ENCODE measurements around the gene MPEG1. TPM values are rescaled to one million over a fixed set of nuclear protein-coding genes. Genes with fewer than 3 reads are reported as not detected.
A peak's percentile ranks its signal among the peaks of the same experiment; 100 is the strongest.

The MPEG1 gene
- total RNA-seq, 1 donor from 2014 or later: not detected

- no peaks in the 10 kb centered on the region for H3K9me3 Mint-ChIP-seq
- H3K4me1 Mint-ChIP-seq: peaks cover 29% of the 10 kb centered on the region
- peak overlapping the region; percentile 59 for H3K4me3 Mint-ChIP-seq
- H3K36me3 Mint-ChIP-seq (ENCODE audit: low read depth): no peaks in the 10 kb centered on the region
- intact Hi-C loops (cut with micrococcal nuclease): loop anchor here (1.0 to 2.0 kb wide), 3 partner anchors 37 to 77 kb away; partner anchors contain the start of gene FAM111A
- H3K27ac Mint-ChIP-seq: peak overlapping the region; percentile 64
- H3K27me3 Mint-ChIP-seq: peaks cover 56% of the 10 kb centered on the region
- peak; percentile 73 for DNase-seq
These were observed 4.7 kb downstream of the MPEG1 start for GRCh38 chr11:59207988-59208451.

DNA sequence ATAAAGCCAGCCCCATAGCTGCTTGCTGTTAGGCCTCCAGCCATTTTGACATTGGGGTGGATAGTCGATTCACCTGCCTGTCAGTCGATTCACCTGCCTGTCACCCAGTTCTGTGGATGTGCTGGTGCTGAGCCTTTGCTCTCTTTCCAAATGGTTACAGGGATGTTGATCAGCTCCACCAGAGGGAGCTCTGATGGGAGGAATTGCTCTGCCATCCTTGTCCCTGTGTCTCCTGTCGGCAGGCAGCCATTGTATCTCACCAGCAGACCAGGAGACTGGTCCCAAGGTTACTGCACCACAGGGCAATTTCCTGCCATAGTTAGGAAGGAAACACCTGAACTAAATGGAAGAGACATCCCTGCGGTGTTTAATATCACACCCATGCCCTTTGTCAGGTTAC is 6.1 kb downstream of the MPEG1 start:
- DNase-seq: peak; percentile 61
- H3K9me3 Mint-ChIP-seq: no peaks in the 10 kb centered on the region
- no peak overlapping the region for H3K27ac Mint-ChIP-seq
- H3K4me3 Mint-ChIP-seq: no peak overlapping the region
- intact Hi-C loops (cut with micrococcal nuclease): no loop called here
- H3K36me3 Mint-ChIP-seq (ENCODE audit: low read depth): no peaks in the 10 kb centered on the region
- H3K27me3 Mint-ChIP-seq: peaks cover 50% of the 10 kb centered on the region
- H3K4me1 Mint-ChIP-seq: peaks cover 29% of the 10 kb centered on the region

- no peak overlapping the region for H3K27ac Mint-ChIP-seq
- intact Hi-C loops (cut with micrococcal nuclease): no loop called here
- peaks cover 29% of the 10 kb centered on the region for H3K4me1 Mint-ChIP-seq
These were observed 7.1 kb downstream of the MPEG1 start for GRCh38 chr11:59205648-59206047.

DNA sequence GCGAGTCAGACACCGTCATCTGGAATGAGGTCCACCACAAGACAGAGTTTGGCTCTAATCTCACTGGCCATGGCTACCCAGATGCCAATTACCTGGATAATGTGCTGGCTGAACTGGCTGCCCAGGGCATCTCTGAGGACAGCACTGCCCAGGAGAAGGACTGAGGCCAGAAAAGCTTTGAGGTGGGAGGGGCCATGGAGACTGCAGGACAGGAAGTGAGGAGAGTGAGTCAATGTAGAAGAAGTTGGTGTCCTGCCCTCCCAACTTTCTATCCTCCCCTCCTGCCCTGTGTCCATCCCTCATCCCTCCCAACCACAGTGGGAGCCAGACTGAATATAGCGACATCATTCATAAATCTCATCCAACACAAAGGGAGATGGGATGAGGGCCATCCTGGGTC is 8.0 kb downstream of the MPEG1 start:
- no peaks in the 10 kb centered on the region for H3K36me3 Mint-ChIP-seq (ENCODE audit: low read depth)
- H3K27ac Mint-ChIP-seq: no peak overlapping the region
- H3K27me3 Mint-ChIP-seq: peaks cover 41% of the 10 kb centered on the region
- intact Hi-C loops (cut with micrococcal nuclease): no loop called here
- H3K4me1 Mint-ChIP-seq: peaks cover 36% of the 10 kb centered on the region
- no peak overlapping the region for H3K4me3 Mint-ChIP-seq
- DNase-seq: no peak
- H3K9me3 Mint-ChIP-seq: no peaks in the 10 kb centered on the region

More at GRCh38 chr11:59205648-59206047, 7.1 kb downstream of the MPEG1 start:
- H3K9me3 Mint-ChIP-seq: no peaks in the 10 kb centered on the region
- H3K36me3 Mint-ChIP-seq (ENCODE audit: low read depth): no peaks in the 10 kb centered on the region
- peaks cover 48% of the 10 kb centered on the region for H3K27me3 Mint-ChIP-seq
- DNase-seq: no peak
- H3K4me3 Mint-ChIP-seq: no peak overlapping the region

GRCh38 chr11:59201353-59201752 is 11.4 kb downstream of the MPEG1 start:
- DNase-seq: no peak
- Mint-ChIP-seq H3K4me3 (no peak overlapping the region), H3K27me3 (peaks cover 33% of the 10 kb centered on the region), H3K36me3 (ENCODE audit: low read depth) (no peaks in the 10 kb centered on the region), H3K4me1 (peaks cover 12% of the 10 kb centered on the region), H3K27ac (no peak overlapping the region), H3K9me3 (no peaks in the 10 kb centered on the region)
- intact Hi-C loops (cut with micrococcal nuclease): loop anchor here (2.0 kb wide), 1 partner anchor 31 kb away; no protein-coding TSS in a partner anchor

- DNase-seq: no peak
- Mint-ChIP-seq H3K36me3 (ENCODE audit: low read depth) (no peaks in the 10 kb centered on the region), H3K4me3 (no peak overlapping the region), H3K9me3 (no peaks in the 10 kb centered on the region), H3K27me3 (peaks cover 26% of the 10 kb centered on the region), H3K27ac (peak overlapping the region; percentile 10), H3K4me1 (peaks cover 12% of the 10 kb centered on the region)
- intact Hi-C loops (cut with micrococcal nuclease): loop anchor here (2.0 kb wide), 1 partner anchor 30 kb away; no protein-coding TSS in a partner anchor
These were observed 12.3 kb downstream of the MPEG1 start for GRCh38 chr11:59200423-59200746.

GRCh38 chr11:59199546-59200422 is 12.9 kb downstream of the MPEG1 start:
- DNase-seq: no peak
- intact Hi-C loops (cut with micrococcal nuclease): loop anchor here (2.0 kb wide), 1 partner anchor 29 kb away; no protein-coding TSS in a partner anchor
- H3K4me1 Mint-ChIP-seq: peaks cover 12% of the 10 kb centered on the region
- no peaks in the 10 kb centered on the region for H3K36me3 Mint-ChIP-seq (ENCODE audit: low read depth)
- peaks cover 24% of the 10 kb centered on the region for H3K27me3 Mint-ChIP-seq
- no peaks in the 10 kb centered on the region for H3K9me3 Mint-ChIP-seq
- H3K27ac Mint-ChIP-seq: peak overlapping the region; percentile 10
- no peak overlapping the region for H3K4me3 Mint-ChIP-seq

GRCh38 chr11:59198726-59199125 is 14.0 kb downstream of the MPEG1 start:
- Mint-ChIP-seq H3K4me3 (no peak overlapping the region), H3K27me3 (peaks cover 23% of the 10 kb centered on the region), H3K4me1 (peaks cover 10% of the 10 kb centered on the region), H3K9me3 (no peaks in the 10 kb centered on the region), H3K27ac (no peak overlapping the region), H3K36me3 (ENCODE audit: low read depth) (no peaks in the 10 kb centered on the region)
- DNase-seq: no peak
- intact Hi-C loops (cut with micrococcal nuclease): no loop called here

DNA sequence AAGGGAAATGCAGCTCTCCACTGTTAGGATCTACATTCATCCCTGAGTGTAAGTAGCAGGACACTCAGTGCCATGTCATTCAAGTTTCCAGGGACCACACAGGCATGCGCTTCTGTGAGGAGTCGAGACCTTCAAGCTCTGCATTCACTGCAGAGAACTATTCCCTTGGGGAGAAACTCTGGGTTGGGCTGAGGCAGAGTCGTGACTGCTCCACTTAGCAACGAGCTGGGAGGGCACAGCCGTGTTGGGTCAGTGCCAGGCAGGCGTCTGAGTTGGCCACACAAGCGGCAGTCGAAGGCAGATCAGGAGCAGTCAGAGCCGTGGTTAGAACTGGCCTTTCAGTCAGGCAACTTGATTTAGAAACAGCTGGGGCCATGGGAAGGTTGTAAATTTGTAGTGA is 14.7 kb downstream of the MPEG1 start:
- DNase-seq: no peak
- Mint-ChIP-seq H3K4me3 (no peak overlapping the region), H3K9me3 (no peaks in the 10 kb centered on the region), H3K27me3 (peaks cover 25% of the 10 kb centered on the region), H3K36me3 (ENCODE audit: low read depth) (no peaks in the 10 kb centered on the region), H3K4me1 (peaks cover 10% of the 10 kb centered on the region), H3K27ac (no peak overlapping the region)
- intact Hi-C loops (cut with micrococcal nuclease): no loop called here

DNA sequence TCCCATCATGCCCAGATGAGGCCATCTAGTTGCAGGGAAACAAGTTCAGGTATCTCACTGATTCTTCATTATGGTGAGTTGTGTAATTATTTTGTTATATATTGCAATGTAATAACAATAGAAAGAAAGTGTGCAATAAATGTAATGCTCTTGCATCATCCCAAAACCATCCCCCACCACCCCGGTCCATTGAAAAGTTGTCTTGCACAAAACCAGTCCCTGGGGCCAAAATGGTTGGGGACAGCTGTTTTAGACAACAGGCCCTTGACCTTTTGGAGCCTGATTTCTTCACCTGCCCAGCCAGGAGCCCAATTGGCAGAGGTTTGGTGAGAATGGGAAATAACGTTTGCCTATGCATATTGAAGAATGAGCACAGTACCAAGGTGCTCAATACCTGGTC is 15.9 kb downstream of the MPEG1 start:
- DNase-seq: no peak
- H3K36me3 Mint-ChIP-seq (ENCODE audit: low read depth): no peaks in the 10 kb centered on the region
- no peak overlapping the region for H3K27ac Mint-ChIP-seq
- H3K4me1 Mint-ChIP-seq: peaks cover 10% of the 10 kb centered on the region
- H3K27me3 Mint-ChIP-seq: peaks cover 27% of the 10 kb centered on the region
- intact Hi-C loops (cut with micrococcal nuclease): no loop called here
- no peaks in the 10 kb centered on the region for H3K9me3 Mint-ChIP-seq
- no peak overlapping the region for H3K4me3 Mint-ChIP-seq

- no peak for DNase-seq
- Mint-ChIP-seq H3K4me3 (no peak overlapping the region), H3K36me3 (ENCODE audit: low read depth) (no peaks in the 10 kb centered on the region), H3K27ac (no peak overlapping the region), H3K4me1 (peaks cover 10% of the 10 kb centered on the region), H3K27me3 (peaks cover 32% of the 10 kb centered on the region), H3K9me3 (no peaks in the 10 kb centered on the region)
- intact Hi-C loops (cut with micrococcal nuclease): no loop called here
These were observed 17.1 kb downstream of the MPEG1 start for GRCh38 chr11:59195586-59195985.

DNA sequence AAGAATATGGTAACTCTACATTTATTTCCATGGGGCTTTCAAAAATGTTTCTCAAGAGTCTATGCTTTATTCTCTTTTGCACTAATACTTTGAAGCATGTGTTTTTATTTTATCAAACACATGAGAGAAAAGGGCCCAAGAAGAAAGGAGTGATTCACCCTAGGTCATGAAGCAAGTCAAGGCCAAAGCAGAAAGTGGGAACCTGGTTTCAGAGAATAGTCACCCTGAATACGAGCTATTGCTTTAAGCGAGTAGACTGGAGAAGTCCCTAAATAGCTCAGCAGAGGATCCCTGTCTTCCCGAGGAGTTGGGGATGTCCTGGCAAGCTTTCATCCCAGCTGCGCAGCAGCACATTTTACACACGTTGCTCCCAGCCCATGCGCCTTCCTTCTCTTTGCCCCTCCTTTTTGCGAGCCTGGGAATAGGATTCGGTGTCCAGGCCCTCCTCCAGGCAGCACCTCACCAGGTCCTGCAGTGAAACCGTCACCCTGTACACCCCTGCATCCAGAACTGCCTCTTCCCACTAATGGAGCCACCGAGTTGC is 19.1 kb downstream of the MPEG1 start:
- Mint-ChIP-seq H3K36me3 (ENCODE audit: low read depth) (no peaks in the 10 kb centered on the region), H3K4me3 (no peak overlapping the region), H3K27me3 (peaks cover 33% of the 10 kb centered on the region), H3K27ac (no peak overlapping the region), H3K4me1 (no peaks in the 10 kb centered on the region), H3K9me3 (no peaks in the 10 kb centered on the region)
- intact Hi-C loops (cut with micrococcal nuclease): no loop called here
- no peak for DNase-seq

DNA sequence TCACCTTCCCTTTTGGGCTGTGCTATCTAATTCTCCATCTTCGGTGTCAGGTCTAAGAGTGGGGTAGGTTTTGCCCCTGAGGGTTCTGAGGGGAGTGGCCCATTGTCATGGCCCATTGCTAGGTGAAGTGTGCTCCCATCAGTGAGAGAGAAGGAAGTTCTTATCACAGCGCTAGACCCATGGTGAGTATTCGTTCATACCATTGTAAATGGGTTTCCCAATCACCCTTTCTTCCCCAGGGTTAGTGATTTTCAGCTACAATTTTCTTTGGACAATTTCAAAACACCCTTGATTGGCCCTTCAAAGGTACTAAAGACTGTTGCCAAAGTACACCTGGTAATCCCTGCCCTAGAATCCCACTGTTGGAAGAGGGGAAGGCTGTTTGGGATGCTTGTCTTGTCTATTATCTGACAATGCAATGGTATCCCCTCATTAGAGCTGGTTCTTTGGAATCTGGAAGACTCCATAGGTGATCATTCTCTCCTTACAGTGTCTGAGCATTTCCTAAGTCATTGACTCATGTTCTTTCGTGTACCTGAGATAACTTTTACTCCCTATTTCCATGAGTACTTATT is 20.2 kb downstream of the MPEG1 start:
- H3K4me1 Mint-ChIP-seq: no peaks in the 10 kb centered on the region
- H3K36me3 Mint-ChIP-seq (ENCODE audit: low read depth): no peaks in the 10 kb centered on the region
- no peaks in the 10 kb centered on the region for H3K9me3 Mint-ChIP-seq
- DNase-seq: no peak
- H3K27ac Mint-ChIP-seq: no peak overlapping the region
- H3K27me3 Mint-ChIP-seq: peaks cover 29% of the 10 kb centered on the region
- intact Hi-C loops (cut with micrococcal nuclease): no loop called here
- no peak overlapping the region for H3K4me3 Mint-ChIP-seq

DNA sequence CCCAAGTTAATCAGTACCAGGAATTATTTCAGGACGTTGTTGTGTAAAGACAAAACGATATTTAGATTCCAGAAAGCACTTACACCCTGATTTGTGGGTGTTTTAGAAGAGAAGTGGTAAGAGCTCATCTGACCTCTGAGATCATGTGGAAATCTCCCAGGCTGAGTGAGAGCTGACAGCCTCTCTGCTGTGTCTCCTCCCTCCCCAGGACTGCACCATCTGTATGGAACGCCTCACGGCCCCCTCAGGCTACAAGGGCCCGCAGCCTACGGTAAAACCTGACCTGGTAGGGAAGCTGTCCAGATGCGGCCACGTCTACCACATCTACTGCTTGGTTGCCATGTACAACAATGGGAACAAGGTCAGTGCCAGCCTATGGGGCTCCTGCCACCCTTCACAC is 20.8 kb downstream of the MPEG1 start:
- no peak overlapping the region for H3K27ac Mint-ChIP-seq
- H3K36me3 Mint-ChIP-seq (ENCODE audit: low read depth): no peaks in the 10 kb centered on the region
- no peaks in the 10 kb centered on the region for H3K9me3 Mint-ChIP-seq
- intact Hi-C loops (cut with micrococcal nuclease): no loop called here
- H3K4me1 Mint-ChIP-seq: no peaks in the 10 kb centered on the region
- H3K27me3 Mint-ChIP-seq: peaks cover 28% of the 10 kb centered on the region
- no peak for DNase-seq
- H3K4me3 Mint-ChIP-seq: no peak overlapping the region

All from activated CD4-positive, alpha-beta T cell treated with anti-CD3 and anti-CD28 coated beads, Interleukin-2, amount 10 ng/mL, durations not matched to agents 24 days and 14 days (primary cell).